SH-SY5Y (cell line): ENCODE measurements around the gene SLC35G3.
"Not testable (repeated sequence)": the region's sequence is repeated elsewhere in the genome, so short reads cannot be mapped to it uniquely, and the experiment has no call there.

ENCODE experiments used
- GATA2 ChIP-seq: IDR thresholded peaks from 2 replicates; pipeline ENCODE4 v1.6.1; 2011; ENCODE audit warnings: mild to moderate bottlenecking, low read depth, low read length
- GATA3 ChIP-seq: IDR thresholded peaks from 2 replicates; pipeline ENCODE4 v1.6.1; 2011; ENCODE audit warnings: low read depth, mild to moderate bottlenecking, low read length, moderate library complexity

- not testable (repeated sequence) for TF ChIP-seq GATA3, GATA2
Observed at GRCh38 chr17:35194001-35194400, at the start of gene SLC35G3.
